Stimulated activated naive CD8-positive, alpha-beta T cell treated with anti-CD3 and anti-CD28 coated beads, Interleukin-15, amount 100 ng/mL, for 72 hours (primary cell): ENCODE data around the gene SFRP2.

Experiments used
- ATAC-seq: fragments of 150-1000 bp; cut with Tn5 transposase; 2 replicates; pipeline ENCODE4 v1.10.0; 2021; ENCODE audit warnings: mild to moderate bottlenecking, moderate library complexity
- DNase-seq, 2 donors: peaks; one replicate each; pipeline ENCODE4 v3.0.0; 2021 to 2022
- H3K27ac Mint-ChIP-seq, 2 donors: one replicate each; pipeline ENCODE4 v1.8.0; 2022; ENCODE audit warnings: mild to moderate bottlenecking in 2 of 2, mixed read lengths in 2 of 2, moderate library complexity in 2 of 2
- H3K27me3 Mint-ChIP-seq: one replicate; pipeline ENCODE4 v1.8.0; 2022; ENCODE audit warnings: mixed read lengths
- H3K4me1 Mint-ChIP-seq: one replicate; pipeline ENCODE4 v1.8.0; 2022; ENCODE audit warnings: mild to moderate bottlenecking, mixed read lengths
- H3K4me3 Mint-ChIP-seq, 2 donors: one replicate each; pipeline ENCODE4 v1.8.0; 2022; ENCODE audit warnings: mild to moderate bottlenecking in 2 of 2, mixed read lengths in 2 of 2, moderate library complexity in 1 of 2
- H3K9me3 Mint-ChIP-seq, 2 donors: one replicate each; pipeline ENCODE4 v1.8.0; 2022; ENCODE audit warnings: mixed read lengths in 2 of 2

SFRP2 gene

DNA sequence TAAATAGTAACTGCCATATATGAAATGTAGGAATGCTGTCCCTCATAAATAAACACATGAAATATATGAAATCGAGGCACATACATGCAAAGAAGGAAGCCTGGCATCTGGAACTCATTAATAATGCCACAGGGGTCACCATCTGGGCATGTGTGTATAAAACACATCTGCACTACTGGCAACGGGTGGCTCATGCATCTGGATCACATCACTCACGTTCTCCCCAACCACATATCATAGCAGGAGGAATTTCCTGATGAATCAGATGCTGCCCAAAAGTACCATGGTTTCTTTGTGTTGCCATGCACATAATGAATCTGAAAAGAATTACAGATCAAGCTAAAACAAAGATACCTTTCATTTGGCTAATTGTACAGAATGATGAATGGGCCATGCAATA lies 57.6 kb downstream of the SFRP2 start:
- ATAC-seq = no peak

More for the DNA sequence above, 57.6 kb downstream of the SFRP2 start:
- Mint-ChIP-seq H3K9me3 (no peaks in the 10 kb centered on the region), H3K27me3 (peaks cover 12% of the 10 kb centered on the region), H3K27ac (no peak overlapping the region), H3K4me1 (peaks cover 7% of the 10 kb centered on the region), H3K4me3 (no peak overlapping the region)
- DNase-seq = no peak
